Uterus (tissue), 2 donors: Measurements from ENCODE around the gene ATP8B1.

Experiments used
- CTCF ChIP-seq, 4 experiments: fragments of 200-600 bp in 2 of 4; fragments of 450-650 bp in 2 of 4; sonication (generic) in 2 of 4; IDR thresholded peaks; one replicate each; pipeline ENCODE4 v1.5.1; 2016 to 2019; ENCODE audit warnings: antibody characterized with exemption in 4 of 4, mild to moderate bottlenecking in 2 of 4, moderate library complexity in 1 of 4
- POLR2A ChIP-seq, 2 donors: fragments of 450-650 bp; IDR thresholded peaks; one replicate each; pipeline ENCODE4 v1.6.1; 2016; ENCODE audit warnings: antibody characterized with exemption in 2 of 2, mild to moderate bottlenecking in 1 of 2, moderate library complexity in 1 of 2

- no peak for TF ChIP-seq CTCF (IDR thresholded peaks at IDR 0.05)
- TF ChIP-seq POLR2A (IDR thresholded peaks at IDR 0.05) = no peak
Measured at GRCh38 chr18:57775937-57776336, 27.2 kb downstream of the ATP8B1 start.
